ENCODE data around the gene AFAP1. TPM values are rescaled to one million over a fixed set of nuclear protein-coding genes. Genes with fewer than 3 reads are reported as not detected.

Gene AFAP1
- total RNA-seq, 2 experiments from 2014 or later = not detected

DNA sequence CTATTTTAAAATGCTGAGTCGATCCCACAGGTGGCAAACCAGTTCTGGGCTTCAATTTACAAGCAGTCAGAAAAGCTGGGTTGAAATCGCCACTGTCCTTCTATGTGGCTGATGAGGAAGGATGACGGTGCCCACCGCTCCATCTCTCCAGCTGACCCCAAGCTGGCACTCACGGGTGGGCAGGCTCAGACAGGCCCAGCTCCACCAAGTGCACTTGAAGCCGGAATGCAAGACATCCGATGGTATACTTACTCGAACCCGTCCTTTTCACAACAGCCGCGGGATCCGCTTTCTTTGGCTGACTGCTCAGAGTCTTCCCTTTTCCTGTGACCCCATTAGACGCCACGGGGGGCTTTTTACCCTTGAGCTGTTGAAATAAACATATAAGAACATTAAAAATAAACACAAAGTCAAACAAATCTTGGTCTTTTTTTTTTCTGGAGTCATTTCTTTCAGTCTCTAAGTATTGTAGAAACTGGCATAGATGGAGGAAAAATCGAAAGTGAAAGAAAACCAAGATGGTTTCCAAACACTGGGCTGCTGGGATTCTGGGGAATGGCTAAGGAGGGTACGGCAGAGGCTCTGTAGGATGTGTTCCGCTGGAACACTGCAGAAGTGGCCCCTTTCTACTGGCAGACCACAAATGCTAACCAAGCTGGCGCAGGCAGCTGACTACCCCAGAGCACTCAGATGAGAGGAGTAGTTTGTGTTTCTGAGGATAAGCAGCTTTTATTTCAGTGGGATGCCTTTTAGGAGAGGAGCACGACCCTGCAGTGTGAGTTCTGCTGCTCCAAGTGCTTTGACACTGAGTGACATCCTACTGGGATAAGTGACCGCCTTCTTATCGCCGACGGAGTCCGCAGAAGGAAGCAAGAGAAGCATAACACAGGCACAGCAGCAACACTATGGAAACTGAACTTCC lies 160.9 kb downstream of the AFAP1 start:
- no peak for DNase-seq (ENCODE audit: low spot score)
- Histone ChIP-seq H4K20me1 (ENCODE audit: insufficient read depth, low read length) (no peaks in the 10 kb centered on the region), H2AFZ (ENCODE audit: low read length) (no peak overlapping the region), H3K36me3 (ENCODE audit: insufficient read depth, low read length) (no peaks in the 10 kb centered on the region), H3K4me1 (ENCODE audit: insufficient read depth, low read length, poor library complexity, severe bottlenecking) (no peaks in the 10 kb centered on the region), H3K79me2 (ENCODE audit: insufficient read depth, low read depth, low read length) (no peaks in the 10 kb centered on the region), H3K9me2 (ENCODE audit: insufficient read depth, low read length) (no peaks in the 10 kb centered on the region), H3K4me3 (ENCODE audit: low read depth, low read length, poor library complexity, severe bottlenecking) (no peak overlapping the region), H3K4me2 (ENCODE audit: low read length) (no peak overlapping the region), H3K27ac (ENCODE audit: low read depth, low read length, poor library complexity, severe bottlenecking) (no peak overlapping the region), H3K9me3 (ENCODE audit: low read length) (no peaks in the 10 kb centered on the region)
- no TSS peak for BruUV-seq (replicated peaks)
- ChIA-PET CTCF (ENCODE audit: unreplicated experiment) (no interaction called here), POLR2A (interaction anchor here (0.5 to 1.4 kb wide), 3 partner anchors 13 to 271 kb away, joined by 3 to 4 read pairs (median 3); no protein-coding TSS in a partner anchor)
- TF ChIP-seq, protein P1, sequence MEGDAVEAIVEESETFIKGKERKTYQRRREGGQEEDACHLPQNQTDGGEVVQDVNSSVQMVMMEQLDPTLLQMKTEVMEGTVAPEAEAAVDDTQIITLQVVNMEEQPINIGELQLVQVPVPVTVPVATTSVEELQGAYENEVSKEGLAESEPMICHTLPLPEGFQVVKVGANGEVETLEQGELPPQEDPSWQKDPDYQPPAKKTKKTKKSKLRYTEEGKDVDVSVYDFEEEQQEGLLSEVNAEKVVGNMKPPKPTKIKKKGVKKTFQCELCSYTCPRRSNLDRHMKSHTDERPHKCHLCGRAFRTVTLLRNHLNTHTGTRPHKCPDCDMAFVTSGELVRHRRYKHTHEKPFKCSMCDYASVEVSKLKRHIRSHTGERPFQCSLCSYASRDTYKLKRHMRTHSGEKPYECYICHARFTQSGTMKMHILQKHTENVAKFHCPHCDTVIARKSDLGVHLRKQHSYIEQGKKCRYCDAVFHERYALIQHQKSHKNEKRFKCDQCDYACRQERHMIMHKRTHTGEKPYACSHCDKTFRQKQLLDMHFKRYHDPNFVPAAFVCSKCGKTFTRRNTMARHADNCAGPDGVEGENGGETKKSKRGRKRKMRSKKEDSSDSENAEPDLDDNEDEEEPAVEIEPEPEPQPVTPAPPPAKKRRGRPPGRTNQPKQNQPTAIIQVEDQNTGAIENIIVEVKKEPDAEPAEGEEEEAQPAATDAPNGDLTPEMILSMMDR (conservative IDR thresholded peaks at IDR 0.05; ENCODE audit: low read length) = no peak
- no peak for TF ChIP-seq EZH2phosphoT487 (IDR thresholded peaks at IDR 0.05; ENCODE audit: borderline replicate concordance, low read depth, low read length)
- intact Hi-C loops (cut with micrococcal nuclease; ENCODE audit: unreplicated experiment) = no loop called here

DNA sequence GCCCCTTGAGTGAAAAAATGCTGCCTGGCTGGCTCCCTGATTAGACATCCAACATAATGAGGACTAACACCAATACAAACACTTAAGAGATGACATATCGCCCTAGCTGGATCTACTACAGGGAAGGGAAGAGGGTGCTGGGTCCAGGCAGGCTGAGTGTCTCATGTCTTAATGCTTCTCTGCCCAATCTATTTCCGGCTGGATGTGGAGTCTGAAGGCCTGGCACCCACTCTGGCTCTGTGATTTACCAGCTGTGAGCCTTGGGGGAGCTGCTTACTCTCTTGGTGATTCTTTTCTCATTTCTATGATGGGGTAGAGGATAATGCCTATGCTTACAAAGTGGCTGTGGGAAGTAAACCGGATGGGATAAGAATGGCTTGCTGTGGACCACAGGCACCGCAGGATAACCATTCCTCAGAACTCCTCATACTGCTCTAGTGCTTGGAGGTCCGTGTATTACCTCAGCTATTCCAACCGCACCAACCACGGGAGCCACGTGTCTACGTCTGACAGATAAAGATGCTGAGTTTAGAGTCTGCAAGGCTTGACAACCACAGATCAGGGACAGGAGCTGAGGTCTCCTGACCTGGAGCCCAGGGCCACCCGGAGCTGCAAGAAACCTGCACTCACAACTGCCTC lies 161.7 kb downstream of the AFAP1 start:
- CTCF ChIA-PET (ENCODE audit: unreplicated experiment) = no interaction called here
- no TSS peak for BruUV-seq (replicated peaks)
- intact Hi-C loops (cut with micrococcal nuclease; ENCODE audit: unreplicated experiment) = no loop called here

More for the DNA sequence above, 161.7 kb downstream of the AFAP1 start:
- Histone ChIP-seq H3K79me2 (ENCODE audit: insufficient read depth, low read depth, low read length) (no peaks in the 10 kb centered on the region), H3K4me2 (ENCODE audit: low read length) (no peak overlapping the region), H3K9me3 (ENCODE audit: low read length) (no peaks in the 10 kb centered on the region), H3K36me3 (ENCODE audit: insufficient read depth, low read length) (no peaks in the 10 kb centered on the region), H3K4me1 (ENCODE audit: insufficient read depth, low read length, poor library complexity, severe bottlenecking) (no peaks in the 10 kb centered on the region), H3K27ac (ENCODE audit: low read depth, low read length, poor library complexity, severe bottlenecking) (no peak overlapping the region), H3K9me2 (ENCODE audit: insufficient read depth, low read length) (no peaks in the 10 kb centered on the region), H3K4me3 (ENCODE audit: low read depth, low read length, poor library complexity, severe bottlenecking) (no peak overlapping the region), H2AFZ (ENCODE audit: low read length) (no peak overlapping the region), H4K20me1 (ENCODE audit: insufficient read depth, low read length) (no peaks in the 10 kb centered on the region)
- POLR2A ChIA-PET = interaction anchor here (1.0 kb wide), 1 partner anchor 13 kb away, joined by 3 read pairs; no protein-coding TSS in a partner anchor
- DNase-seq (ENCODE audit: low spot score) = no peak
- TF ChIP-seq EZH2phosphoT487 (IDR thresholded peaks at IDR 0.05; ENCODE audit: borderline replicate concordance, low read depth, low read length) = no peak
- TF ChIP-seq, protein P1 (conservative IDR thresholded peaks at IDR 0.05; ENCODE audit: low read length) = no peak
